Body of pancreas (tissue), 4 donors: ENCODE measurements around the gene DCAF12. TPM values are rescaled to one million over a fixed set of nuclear protein-coding genes. Genes with fewer than 3 reads are reported as not detected.

ENCODE experiments used
- ATAC-seq: fragments of 150-250 bp; one replicate; pipeline ENCODE4 v1.9.1; 2016
- DNase-seq, 4 donors: peaks; one replicate each; pipeline ENCODE4 v3.0.0-alpha.2; 2019
- H3K27ac ChIP-seq, 4 donors: fragments of 200-600 bp; sonication (generic); 1 replicate in 3 of 4; 2 replicates in 1 of 4; pipeline versions ENCODE4 v1.5.1 to v1.6.1; 2016 to 2019; ENCODE audit warnings: mild to moderate bottlenecking in 1 of 4, mixed read lengths in 1 of 4, moderate library complexity in 1 of 4
- H3K27me3 ChIP-seq, 2 donors: fragments of 200-600 bp; sonication (generic); one replicate each; pipeline ENCODE4 v1.6.0; 2016; ENCODE audit warnings: mild to moderate bottlenecking in 1 of 2
- H3K36me3 ChIP-seq, 2 donors: fragments of 200-600 bp; sonication (generic); replicated peaks in 1 of 2; 2 replicates each; pipeline ENCODE4 v1.5.1; 2016; ENCODE audit warnings: low read depth in 2 of 2; ENCODE audit not compliant: insufficient read depth in 1 of 2
- H3K4me1 ChIP-seq: fragments of 200-600 bp; sonication (generic); one replicate; pipeline ENCODE4 v1.6.0; 2016
- H3K4me3 ChIP-seq, 2 donors: fragments of 200-600 bp; sonication (generic); 1 replicate in 1 of 2; 2 replicates in 1 of 2; pipeline ENCODE4 v1.5.1; 2016 to 2019
- H3K9me3 ChIP-seq, 3 donors: fragments of 200-600 bp; sonication (generic); 1 replicate in 2 of 3; 2 replicates in 1 of 3; pipeline ENCODE4 v1.5.1; 2016
- POLR2A ChIP-seq, 3 donors: fragments of 450-650 bp; IDR thresholded peaks; one replicate each; pipeline ENCODE4 v1.6.1; 2016; ENCODE audit warnings: antibody characterized with exemption in 3 of 3, mild to moderate bottlenecking in 2 of 3
- WGBS, 2 donors: methylation state at CpG; one replicate each; pipeline ENCODE4 v1.1.5; 2017; 5-methylcytosine and 5-hydroxymethylcytosine counted together
- intact Hi-C: fragments of 100-400 bp; cut with DNase I; formaldehyde crosslinking; loops from one replicate; pipeline ENCODE4 v1.15.1; 2023
- total RNA-seq, 2 donors: library from RNA; depleted of rRNA; stranded (reverse); fragments of >200 nt; gene quantifications; one replicate each; pipeline ENCODE4 v1.1.0, GENCODE V29; 2016
- TF ChIP-seq, protein P1 (sequence below), 7 experiments: fragments of 450-650 bp in 4 of 7; fragments of 200-600 bp in 3 of 7; sonication (generic) in 3 of 7; IDR thresholded peaks; one replicate each; pipeline ENCODE4 v1.5.1; 2016 to 2019; ENCODE audit warnings: antibody characterized with exemption in 7 of 7

Gene DCAF12
- total RNA-seq, 2 donors from 2014 or later: 14.3 to 19.1 TPM

DNA sequence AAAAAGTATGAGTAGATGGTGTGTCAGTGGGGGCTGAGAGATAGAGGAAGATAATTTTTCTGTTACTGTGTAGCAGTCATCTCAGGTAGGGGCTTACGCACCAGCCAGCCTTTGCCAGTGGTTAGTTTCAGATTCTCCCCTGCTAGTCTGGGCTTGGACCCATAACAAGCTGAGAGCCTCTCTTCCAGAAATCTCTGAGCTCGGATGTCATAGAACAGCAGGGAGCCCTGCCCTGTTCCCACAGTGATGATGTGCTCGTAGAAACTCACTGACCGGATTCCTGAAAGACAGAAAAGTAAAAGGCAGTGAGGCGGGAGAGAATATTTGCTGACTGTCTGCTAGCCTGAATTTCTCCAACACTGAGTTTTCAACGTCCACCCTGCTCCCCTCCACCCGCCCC lies 37.2 kb downstream of the DCAF12 start:
- H3K9me3 ChIP-seq: no peaks in the 10 kb centered on the region
- WGBS, 2 donors: 90 to 94% methylated on average over 7 of the region's 7 CpGs
- no peak for DNase-seq
- TF ChIP-seq, protein P1, sequence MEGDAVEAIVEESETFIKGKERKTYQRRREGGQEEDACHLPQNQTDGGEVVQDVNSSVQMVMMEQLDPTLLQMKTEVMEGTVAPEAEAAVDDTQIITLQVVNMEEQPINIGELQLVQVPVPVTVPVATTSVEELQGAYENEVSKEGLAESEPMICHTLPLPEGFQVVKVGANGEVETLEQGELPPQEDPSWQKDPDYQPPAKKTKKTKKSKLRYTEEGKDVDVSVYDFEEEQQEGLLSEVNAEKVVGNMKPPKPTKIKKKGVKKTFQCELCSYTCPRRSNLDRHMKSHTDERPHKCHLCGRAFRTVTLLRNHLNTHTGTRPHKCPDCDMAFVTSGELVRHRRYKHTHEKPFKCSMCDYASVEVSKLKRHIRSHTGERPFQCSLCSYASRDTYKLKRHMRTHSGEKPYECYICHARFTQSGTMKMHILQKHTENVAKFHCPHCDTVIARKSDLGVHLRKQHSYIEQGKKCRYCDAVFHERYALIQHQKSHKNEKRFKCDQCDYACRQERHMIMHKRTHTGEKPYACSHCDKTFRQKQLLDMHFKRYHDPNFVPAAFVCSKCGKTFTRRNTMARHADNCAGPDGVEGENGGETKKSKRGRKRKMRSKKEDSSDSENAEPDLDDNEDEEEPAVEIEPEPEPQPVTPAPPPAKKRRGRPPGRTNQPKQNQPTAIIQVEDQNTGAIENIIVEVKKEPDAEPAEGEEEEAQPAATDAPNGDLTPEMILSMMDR (IDR thresholded peaks at IDR 0.05): no peak
- no peak for TF ChIP-seq POLR2A (IDR thresholded peaks at IDR 0.05)
- H3K36me3 ChIP-seq: peaks cover 0 to 28% of the 10 kb centered on the region in 2 donors
- H3K27ac ChIP-seq: no peak overlapping the region
- H3K27me3 ChIP-seq: no peaks in the 10 kb centered on the region
- no peak overlapping the region for H3K4me3 ChIP-seq
- H3K4me1 ChIP-seq: peaks cover 14% of the 10 kb centered on the region
- intact Hi-C loops: no loop called here
- ATAC-seq: no peak

DNA sequence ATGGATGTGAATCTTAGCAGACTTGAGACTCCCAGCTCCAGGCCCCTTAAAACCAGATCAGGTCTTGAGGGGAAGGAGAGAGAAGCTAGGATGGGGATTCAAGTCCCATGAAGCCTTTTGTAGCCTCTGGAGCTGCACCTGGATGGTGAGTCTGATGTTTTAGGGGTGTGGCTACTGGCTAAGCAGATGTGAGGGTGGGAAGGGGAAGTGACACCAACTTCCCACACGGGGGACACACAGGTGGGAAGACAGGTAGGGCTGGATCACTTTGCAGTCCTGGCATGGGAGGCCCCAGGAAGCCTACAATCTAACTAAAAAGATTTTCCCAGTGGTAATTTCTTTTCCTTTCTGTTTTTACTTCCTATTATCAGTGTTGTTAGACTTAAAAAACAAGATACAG lies 39.1 kb downstream of the DCAF12 start:
- WGBS, 2 donors: 25 to 48% methylated on average over 1 of the region's 1 CpG
- Histone ChIP-seq H3K36me3 (peaks cover 0 to 21% of the 10 kb centered on the region in 2 donors), H3K27ac (no peak overlapping the region), H3K9me3 (no peaks in the 10 kb centered on the region), H3K27me3 (no peaks in the 10 kb centered on the region), H3K4me3 (no peak overlapping the region), H3K4me1 (peaks cover 7% of the 10 kb centered on the region)
- DNase-seq (no peak), ATAC-seq (no peak)
- TF ChIP-seq POLR2A (IDR thresholded peaks at IDR 0.05): no peak
- TF ChIP-seq, protein P1 (IDR thresholded peaks at IDR 0.05): no peak
- intact Hi-C loops: no loop called here

DNA sequence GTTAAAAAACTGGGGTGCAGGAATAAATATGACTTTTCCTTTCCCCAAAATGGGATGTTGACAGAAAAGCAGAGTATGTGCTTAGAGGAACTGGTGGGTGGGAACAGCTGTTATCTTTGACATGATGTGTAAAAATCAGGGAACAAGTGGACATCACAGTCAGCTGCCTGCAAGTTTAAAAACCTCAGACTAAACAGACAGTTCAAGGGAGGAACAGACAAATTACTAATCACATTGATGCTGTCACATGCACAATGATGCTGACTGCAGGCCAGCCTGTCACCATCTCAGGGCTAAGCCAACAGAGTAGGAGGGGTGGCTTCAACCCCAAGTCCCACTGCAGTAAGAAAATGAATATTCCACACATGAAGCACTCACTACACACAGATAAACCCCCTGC lies 39.6 kb downstream of the DCAF12 start:
- intact Hi-C loops: no loop called here
- no peak overlapping the region for H3K4me3 ChIP-seq
- H3K36me3 ChIP-seq: peaks cover 0 to 18% of the 10 kb centered on the region in 2 donors
- TF ChIP-seq POLR2A (IDR thresholded peaks at IDR 0.05): no peak
- TF ChIP-seq, protein P1 (IDR thresholded peaks at IDR 0.05): no peak
- ATAC-seq: no peak
- H3K9me3 ChIP-seq: no peaks in the 10 kb centered on the region
- H3K27me3 ChIP-seq: no peaks in the 10 kb centered on the region
- DNase-seq: no peak
- no peak overlapping the region for H3K27ac ChIP-seq
- peaks cover 7% of the 10 kb centered on the region for H3K4me1 ChIP-seq

DNA sequence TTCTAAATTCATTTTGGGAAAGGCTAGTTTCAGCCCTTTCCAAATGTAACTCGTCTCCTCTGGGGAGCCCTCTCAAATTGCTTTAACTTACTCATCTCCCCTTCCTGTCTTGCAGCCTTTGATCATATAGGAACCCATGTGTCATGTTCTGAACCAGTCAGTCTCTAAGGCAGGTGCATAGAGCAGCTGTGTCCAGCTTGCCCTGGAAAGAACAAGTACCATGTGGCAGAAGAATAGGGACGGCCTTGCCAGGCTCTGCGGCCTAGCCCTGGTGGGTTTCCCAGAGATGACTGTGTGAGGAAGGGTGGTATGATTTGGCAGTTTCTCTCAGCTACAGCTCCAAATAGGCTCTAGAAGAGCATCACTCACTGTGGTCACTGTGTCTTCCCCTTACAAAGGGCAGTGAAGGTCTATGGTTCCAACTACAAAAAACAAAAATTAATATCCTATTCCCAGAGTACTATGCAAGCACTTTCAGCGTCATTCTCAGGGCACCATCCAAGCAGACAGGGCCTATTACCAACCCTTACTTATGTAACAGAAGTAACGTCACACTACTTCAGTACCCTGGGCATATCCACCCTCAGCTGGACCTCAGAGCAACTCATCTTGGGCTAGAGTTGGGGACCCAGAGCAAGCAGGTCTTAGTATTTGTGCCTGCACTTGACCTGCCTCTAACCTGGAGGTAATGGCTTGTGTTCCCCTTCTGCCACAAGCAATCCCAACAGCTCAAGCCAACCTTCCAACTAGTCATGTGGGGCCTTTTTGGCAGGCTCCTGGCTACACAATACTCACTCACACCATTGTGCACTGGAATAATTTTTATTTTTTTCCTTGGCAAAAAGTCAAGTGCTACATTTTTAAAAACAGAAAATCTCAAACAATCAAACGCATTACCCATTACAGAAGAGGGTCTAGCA lies 40.7 kb downstream of the DCAF12 start:
- peaks cover 7% of the 10 kb centered on the region for H3K4me1 ChIP-seq
- H3K9me3 ChIP-seq: no peaks in the 10 kb centered on the region
- 85 to 89% methylated on average over 5 to 6 of the region's 6 CpGs for WGBS, 2 donors
- no peak for TF ChIP-seq POLR2A (IDR thresholded peaks at IDR 0.05)
- TF ChIP-seq, protein P1 (IDR thresholded peaks at IDR 0.05): no peak
- no peak overlapping the region for H3K4me3 ChIP-seq
- no peak for ATAC-seq
- H3K27me3 ChIP-seq: no peaks in the 10 kb centered on the region
- intact Hi-C loops: no loop called here
- no peak for DNase-seq
- no peak overlapping the region for H3K27ac ChIP-seq
- peaks cover 0 to 18% of the 10 kb centered on the region in 2 donors for H3K36me3 ChIP-seq
